AG08396 (cell line): ENCODE measurements around the gene GPC3.
"Not testable (repeated sequence)": the region's sequence is repeated elsewhere in the genome, so short reads cannot be mapped to it uniquely, and the experiment has no call there.

Source experiments
- DNase-seq: peaks from one replicate; pipeline ENCODE4 v3.0.0; 2012; ENCODE audit warnings: low spot score, mixed read lengths

GPC3 gene

GRCh38 chrX:133646719-133647116 lies 338.7 kb downstream of the GPC3 start:
- DNase-seq, result no peak

GRCh38 chrX:133645977-133646718 lies 339.2 kb downstream of the GPC3 start:
- peak; percentile 46 for DNase-seq

GRCh38 chrX:133645256-133645655 lies 340.1 kb downstream of the GPC3 start:
- DNase-seq, result no peak

GRCh38 chrX:133640161-133641015 lies 345.0 kb downstream of the GPC3 start:
- no peak for DNase-seq

GRCh38 chrX:133639726-133640125 lies 345.7 kb downstream of the GPC3 start:
- DNase-seq, result no peak

GRCh38 chrX:133638285-133638684 lies 347.1 kb downstream of the GPC3 start:
- no peak for DNase-seq

- DNase-seq, result no peak
Observed at GRCh38 chrX:133637765-133638164, 347.6 kb downstream of the GPC3 start.

GRCh38 chrX:133636009-133636408 lies 349.4 kb downstream of the GPC3 start:
- DNase-seq, result no peak

- DNase-seq, result no peak
Observed at GRCh38 chrX:133634416-133634815, 351.0 kb downstream of the GPC3 start.

GRCh38 chrX:133633950-133634349 lies 351.4 kb downstream of the GPC3 start:
- no peak for DNase-seq

- DNase-seq, result no peak
Observed at GRCh38 chrX:133633162-133633561, 352.2 kb downstream of the GPC3 start.

GRCh38 chrX:133630362-133630761 lies 355.0 kb downstream of the GPC3 start:
- DNase-seq, result no peak

GRCh38 chrX:133627673-133628072 lies 357.7 kb downstream of the GPC3 start:
- DNase-seq, result no peak

GRCh38 chrX:133621384-133621783 lies 364.0 kb downstream of the GPC3 start:
- DNase-seq, result not testable (repeated sequence)

GRCh38 chrX:133611676-133612075 lies 373.7 kb downstream of the GPC3 start:
- DNase-seq, result no peak

GRCh38 chrX:133610056-133610455 lies 375.3 kb downstream of the GPC3 start:
- no peak for DNase-seq

GRCh38 chrX:133609166-133609565 lies 376.2 kb downstream of the GPC3 start:
- no peak for DNase-seq

- DNase-seq, result no peak
Observed at GRCh38 chrX:133608406-133608805, 377.0 kb downstream of the GPC3 start.

- no peak for DNase-seq
Observed at GRCh38 chrX:133607419-133608348, 377.7 kb downstream of the GPC3 start.

- DNase-seq, result no peak
Observed at GRCh38 chrX:133606990-133607389, 378.4 kb downstream of the GPC3 start.

GRCh38 chrX:133604801-133605200 lies 380.6 kb downstream of the GPC3 start:
- DNase-seq, result no peak

GRCh38 chrX:133602881-133603280 lies 382.5 kb downstream of the GPC3 start:
- no peak for DNase-seq
